Stimulated activated CD4-positive, alpha-beta T cell treated with anti-CD3 and anti-CD28 coated beads, Interleukin-12 subunit alpha, Interleukin-12 subunit beta, amount 100 ng/mL, for 24 hours (primary cell): ENCODE measurements around the gene ZNRF1.
"Not testable (repeated sequence)": the region's sequence is repeated elsewhere in the genome, so short reads cannot be mapped to it uniquely, and the experiment has no call there.

Experiments
- DNase-seq, 2 experiments: peaks; one replicate each; pipeline ENCODE4 v3.0.0-alpha.2; 2020; ENCODE audit warnings: low read depth in 2 of 2

Gene ZNRF1

DNA sequence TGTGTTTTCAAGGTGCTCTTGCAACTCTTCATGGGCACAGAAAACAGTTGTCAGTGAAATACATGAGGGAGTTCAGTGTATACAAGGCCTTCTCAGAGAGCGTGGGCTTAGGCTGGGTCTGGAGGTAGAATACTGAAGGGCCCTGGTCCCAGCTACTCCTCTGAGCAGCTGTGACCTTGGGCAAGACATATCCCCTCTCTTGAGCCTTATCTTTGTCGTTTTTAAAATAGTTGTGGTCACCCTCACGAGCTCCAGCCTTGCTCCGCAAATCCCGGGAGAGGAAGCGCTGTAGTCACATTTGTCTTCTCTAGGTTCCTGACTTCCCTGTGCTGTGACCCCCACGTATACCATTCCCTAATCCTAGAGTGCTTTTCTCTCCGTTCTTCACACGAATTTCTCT is 3.6 kb downstream of the ZNRF1 start:
- DNase-seq, result no peak

GRCh38 chr16:75003931-75004330 is 5.1 kb downstream of the ZNRF1 start:
- no peak for DNase-seq

GRCh38 chr16:75004460-75004859 is 5.6 kb downstream of the ZNRF1 start:
- no peak for DNase-seq

GRCh38 chr16:75005697-75006096 is 6.9 kb downstream of the ZNRF1 start:
- no peak for DNase-seq

DNA sequence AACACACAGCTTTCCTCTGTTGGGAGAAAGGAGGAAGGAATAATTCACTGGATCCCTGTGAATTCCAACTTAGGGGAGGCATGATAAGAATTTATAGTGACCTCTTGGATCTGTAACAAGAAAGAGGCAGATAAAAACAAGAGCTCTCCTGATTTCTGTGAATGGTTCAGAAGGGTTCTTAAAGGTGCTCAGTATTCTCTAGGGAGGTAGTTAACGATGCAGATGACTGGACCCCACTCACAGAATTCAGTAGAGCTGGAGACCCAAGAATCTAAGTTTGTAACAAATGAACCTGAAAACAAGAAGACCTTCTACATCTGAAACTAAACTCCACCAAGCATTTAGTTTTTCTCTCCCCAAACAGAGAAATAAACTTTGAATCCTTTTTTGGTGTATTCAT is 8.6 kb downstream of the ZNRF1 start:
- no peak for DNase-seq

- no peak for DNase-seq
Measured at GRCh38 chr16:75010427-75010826, 11.6 kb downstream of the ZNRF1 start.

DNA sequence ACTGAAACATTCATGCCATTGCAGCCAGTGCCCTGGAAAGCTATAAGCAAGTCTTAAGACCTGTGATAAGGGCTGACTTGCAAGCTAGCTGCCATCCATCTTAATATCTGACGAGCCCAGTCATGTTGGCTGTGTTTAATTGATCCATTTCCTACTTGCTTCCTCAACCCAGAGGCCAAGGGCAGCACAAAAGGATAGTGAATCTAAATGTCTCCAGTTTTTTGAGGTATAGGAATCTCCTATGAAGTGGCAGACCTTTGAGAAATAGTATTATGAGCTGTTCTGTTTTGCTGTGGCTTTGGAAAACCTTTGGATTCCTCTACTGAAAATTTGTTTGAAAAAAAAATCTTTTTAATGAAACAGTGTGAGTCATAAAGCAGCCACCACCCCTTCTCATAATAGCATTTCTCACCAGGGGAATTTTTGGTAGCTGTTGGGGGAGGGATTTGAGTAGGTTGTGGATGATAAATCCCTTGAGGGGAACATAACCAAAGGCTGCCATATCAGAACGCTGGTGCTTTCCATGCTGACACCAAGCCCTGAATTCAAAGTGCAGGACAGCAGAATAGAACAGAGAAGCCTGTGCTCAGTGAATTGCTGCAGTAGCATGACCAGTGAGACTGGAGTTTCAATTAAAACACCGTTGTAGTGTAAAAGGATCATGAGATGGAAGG is 12.9 kb downstream of the ZNRF1 start:
- peak; percentile 19 to 32 for DNase-seq

- DNase-seq, result no peak
Measured at GRCh38 chr16:75012380-75013081, 13.7 kb downstream of the ZNRF1 start.

DNA sequence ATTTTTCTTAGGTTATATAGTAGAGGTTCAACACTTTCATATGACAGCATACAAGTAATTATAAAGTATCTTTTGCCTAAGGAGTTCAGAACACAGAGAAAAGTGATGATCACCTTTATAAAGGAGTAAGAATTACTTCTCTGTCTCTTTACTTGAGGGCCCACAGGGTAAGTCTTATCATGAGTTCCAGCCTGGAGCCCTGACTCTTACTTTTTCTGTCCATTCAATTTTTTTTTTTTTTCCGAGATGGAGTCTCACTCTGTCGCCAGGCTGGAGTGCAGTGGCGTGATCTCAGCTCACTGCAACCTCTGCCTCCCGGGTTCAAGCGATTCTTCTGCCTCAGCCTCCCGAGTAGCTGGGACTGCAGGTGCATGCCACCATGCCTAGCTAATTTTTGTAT is 14.3 kb downstream of the ZNRF1 start:
- DNase-seq, result not testable (repeated sequence)

DNA sequence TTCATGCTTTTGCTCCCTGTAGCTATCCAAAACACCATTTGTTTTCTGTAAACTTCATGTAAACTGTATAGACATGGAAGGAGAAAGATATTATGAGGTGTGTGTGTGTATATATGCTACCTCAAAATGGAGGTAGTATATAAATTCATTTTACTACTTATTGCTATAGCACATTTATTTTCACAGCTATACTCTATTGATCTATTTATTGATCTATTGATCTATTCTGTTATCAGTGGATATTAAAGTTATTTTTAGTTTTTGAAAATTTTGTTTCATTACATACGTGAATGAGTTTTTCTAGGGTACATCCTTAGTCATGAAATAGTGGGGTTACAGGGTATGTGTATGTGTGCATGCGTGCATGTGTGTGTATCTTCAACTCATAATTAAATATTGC is 15.5 kb downstream of the ZNRF1 start:
- no peak for DNase-seq

GRCh38 chr16:75016451-75017081 is 17.7 kb downstream of the ZNRF1 start:
- DNase-seq, result not testable (repeated sequence)

GRCh38 chr16:75017670-75018525 is 19.1 kb downstream of the ZNRF1 start:
- no peak for DNase-seq

GRCh38 chr16:75019007-75019406 is 20.2 kb downstream of the ZNRF1 start:
- no peak for DNase-seq

- no peak for DNase-seq
Measured at GRCh38 chr16:75019586-75019985, 20.8 kb downstream of the ZNRF1 start.

- DNase-seq, result no peak
Measured at GRCh38 chr16:75021410-75021809, 22.6 kb downstream of the ZNRF1 start.

- DNase-seq, result no peak
Measured at GRCh38 chr16:75022567-75022966, 23.7 kb downstream of the ZNRF1 start.

DNA sequence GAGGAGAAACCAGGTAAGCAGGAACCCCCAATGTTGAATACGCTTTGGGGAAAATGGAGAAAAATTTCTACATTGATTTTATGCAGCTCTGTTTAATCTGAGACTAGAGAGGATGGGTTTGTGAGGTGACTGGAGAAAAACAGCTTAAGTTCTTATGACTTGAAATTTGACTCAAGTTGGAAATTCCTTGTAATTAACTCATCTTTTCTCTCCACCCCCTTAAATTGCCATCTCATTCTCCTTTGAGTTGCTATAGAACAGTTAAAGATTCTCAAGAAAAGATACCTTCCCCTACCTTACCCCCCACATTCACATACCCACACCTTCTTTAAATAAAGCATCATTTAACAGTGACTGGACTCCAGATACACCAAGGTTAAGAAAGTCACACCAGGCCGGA is 24.2 kb downstream of the ZNRF1 start:
- no peak for DNase-seq

- no peak for DNase-seq
Measured at GRCh38 chr16:75024182-75024581, 25.4 kb downstream of the ZNRF1 start.

- no peak for DNase-seq
Measured at GRCh38 chr16:75024594-75024993, 25.8 kb downstream of the ZNRF1 start.

DNA sequence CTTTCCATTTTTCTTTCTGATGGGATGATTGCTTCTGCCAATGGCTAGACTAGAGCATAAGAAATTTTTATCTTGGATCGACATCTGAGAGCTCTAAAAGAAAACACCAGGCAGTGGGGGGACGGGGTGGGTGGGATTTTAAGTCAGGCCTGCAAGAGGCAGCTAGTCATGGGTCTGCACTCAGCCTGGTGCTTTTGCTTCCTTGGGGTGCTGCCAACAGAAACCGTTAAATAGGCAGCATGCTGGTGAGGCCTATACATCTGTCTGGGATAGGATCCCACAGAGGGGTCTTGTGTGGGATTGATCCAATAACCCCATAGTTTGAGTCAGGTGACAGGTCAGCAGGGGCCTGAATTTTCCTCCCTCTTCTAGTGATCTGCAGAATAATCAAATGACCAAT is 26.9 kb downstream of the ZNRF1 start:
- DNase-seq, result no peak

GRCh38 chr16:75026239-75026891 is 27.5 kb downstream of the ZNRF1 start:
- not testable (repeated sequence) for DNase-seq
